GM21786 (cell line): ENCODE data around the gene B4GALT2.

ENCODE experiments used
- ATAC-seq: cut with Tn5 transposase; IDR thresholded peaks from one replicate; pipeline ENCODE4 v1.9.1; 2021; ENCODE audit not compliant: unreplicated experiment

Gene B4GALT2

DNA sequence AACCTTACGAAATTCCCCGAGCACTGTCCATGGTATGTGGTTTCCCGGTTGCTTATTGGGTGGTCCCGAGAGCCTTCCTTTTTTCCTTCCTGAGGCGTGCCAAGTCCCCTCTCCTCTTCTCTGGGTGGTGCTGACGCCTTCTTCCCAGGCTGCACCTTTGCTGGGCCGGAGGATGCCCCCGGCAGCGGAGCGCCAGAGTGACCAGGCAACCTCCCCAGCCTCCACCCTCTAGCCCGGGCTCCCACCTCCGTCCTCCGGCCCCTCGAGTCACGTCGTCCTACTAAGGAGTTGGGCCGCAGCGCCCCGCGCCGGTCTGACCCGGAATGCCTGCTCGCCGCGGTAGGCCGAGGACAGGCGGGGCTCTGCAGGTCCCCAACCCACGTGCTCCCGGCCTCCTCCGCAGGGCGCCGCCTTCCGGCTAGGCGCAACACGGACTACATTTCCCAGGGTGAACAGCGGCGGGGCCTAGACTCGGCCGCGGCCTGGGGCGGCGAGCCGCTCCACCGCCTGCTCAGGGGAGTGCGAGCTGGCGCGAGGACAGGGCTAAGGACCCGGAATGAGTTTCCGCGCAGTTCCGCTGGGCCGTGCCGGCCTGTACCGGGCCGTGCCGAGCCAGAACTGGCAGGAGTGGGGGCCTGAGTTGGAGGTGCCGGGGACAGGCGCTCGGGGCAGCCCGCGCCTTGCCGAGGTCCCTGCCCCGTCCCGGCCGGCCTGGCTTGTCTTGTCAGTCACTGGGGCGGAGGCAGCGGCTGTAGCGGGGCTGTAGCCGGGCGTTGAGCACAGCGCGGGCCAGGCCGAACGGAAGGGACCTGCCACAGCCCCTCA, 32.6 kb upstream of the B4GALT2 start, which contains the start of gene IPO13:
Gene IPO13, plus strand, starts transcription at position 715 of the 825 bp plus-strand sequence. CDS start 651 bp downstream, outside the sequence.
- ATAC-seq, result peak; percentile 90

DNA sequence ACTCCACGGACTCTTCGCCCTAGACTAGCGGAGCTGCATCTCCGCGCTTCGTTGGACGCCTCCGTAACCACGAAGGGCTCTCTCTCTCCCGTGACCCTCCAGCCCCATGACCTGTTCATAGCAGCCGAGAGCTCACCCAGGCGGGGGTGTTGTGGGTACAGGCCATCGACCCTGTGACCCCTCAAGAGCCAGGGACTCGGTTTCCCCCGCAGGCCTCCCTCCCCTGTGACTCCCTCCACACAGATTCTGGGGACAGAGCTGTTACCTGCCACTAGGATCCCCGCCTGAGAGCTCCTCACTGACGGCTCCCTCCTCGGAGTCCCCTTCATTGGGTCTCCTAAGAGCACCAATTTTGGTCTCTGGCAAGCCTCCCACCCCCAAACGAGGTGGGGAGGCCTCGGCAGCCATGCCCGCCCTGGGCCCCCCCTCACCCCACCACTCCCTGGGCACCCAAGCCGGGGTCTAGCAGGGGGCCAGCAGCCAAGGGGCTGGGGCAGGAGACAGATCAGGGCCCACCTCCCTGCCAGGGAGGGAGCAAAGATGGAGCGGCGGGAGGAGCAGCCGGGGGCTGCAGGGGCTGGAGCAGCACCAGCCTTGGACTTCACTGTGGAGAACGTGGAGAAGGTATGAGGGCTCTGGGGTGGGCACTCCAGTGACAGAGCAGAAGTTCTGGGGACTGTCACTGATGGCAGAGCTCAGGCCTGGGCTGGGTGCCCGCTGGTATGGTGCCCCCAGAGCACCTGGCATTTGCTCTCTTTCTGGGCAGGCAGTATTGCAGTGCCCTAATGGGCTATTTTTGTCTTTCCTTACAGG, 31.7 kb upstream of the B4GALT2 start:
- peak; percentile 11 for ATAC-seq

DNA sequence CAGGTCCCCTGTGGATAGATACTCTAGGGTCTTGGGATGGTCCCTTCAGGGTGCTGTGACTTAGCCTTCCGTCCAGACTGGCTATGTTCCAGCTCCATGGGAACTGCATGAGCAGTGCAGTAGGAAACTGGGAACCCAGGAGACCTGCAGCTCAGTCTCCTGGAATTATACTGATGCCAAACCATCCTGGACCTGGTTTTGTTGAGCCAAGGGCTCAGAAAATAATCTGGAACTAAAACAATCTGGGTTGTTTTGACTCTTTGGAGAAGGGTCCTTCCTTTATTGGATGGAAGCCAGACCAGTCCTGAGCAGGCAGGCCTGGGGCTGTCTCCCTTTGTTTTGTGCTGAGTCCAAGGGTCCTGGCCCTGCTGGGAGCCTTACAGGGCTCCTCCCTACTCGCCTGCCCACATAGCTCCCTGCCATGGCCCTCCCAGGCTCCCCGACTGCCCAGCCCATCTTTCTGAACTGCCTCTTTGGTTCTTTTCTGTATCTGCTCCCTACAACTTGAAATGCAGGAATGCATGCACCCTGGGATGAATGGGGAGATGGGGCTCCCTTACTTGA, 31.1 kb upstream of the B4GALT2 start:
- ATAC-seq, result no peak

DNA sequence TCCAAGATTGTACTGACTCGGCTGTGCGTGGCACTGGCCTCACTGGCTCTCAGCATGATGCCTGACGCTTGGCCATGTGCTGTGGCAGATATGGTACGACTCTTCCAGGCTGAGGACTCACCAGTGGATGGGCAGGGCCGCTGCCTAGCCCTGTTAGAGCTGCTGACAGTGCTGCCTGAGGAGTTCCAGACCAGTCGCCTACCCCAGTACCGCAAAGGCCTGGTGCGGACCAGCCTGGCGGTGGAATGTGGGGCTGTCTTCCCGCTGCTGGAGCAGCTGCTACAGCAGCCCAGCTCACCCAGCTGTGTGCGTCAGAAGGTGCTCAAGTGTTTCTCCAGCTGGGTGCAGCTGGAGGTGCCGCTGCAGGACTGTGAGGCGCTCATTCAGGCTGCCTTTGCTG, 29.3 kb upstream of the B4GALT2 start:
- ATAC-seq, result no peak

DNA sequence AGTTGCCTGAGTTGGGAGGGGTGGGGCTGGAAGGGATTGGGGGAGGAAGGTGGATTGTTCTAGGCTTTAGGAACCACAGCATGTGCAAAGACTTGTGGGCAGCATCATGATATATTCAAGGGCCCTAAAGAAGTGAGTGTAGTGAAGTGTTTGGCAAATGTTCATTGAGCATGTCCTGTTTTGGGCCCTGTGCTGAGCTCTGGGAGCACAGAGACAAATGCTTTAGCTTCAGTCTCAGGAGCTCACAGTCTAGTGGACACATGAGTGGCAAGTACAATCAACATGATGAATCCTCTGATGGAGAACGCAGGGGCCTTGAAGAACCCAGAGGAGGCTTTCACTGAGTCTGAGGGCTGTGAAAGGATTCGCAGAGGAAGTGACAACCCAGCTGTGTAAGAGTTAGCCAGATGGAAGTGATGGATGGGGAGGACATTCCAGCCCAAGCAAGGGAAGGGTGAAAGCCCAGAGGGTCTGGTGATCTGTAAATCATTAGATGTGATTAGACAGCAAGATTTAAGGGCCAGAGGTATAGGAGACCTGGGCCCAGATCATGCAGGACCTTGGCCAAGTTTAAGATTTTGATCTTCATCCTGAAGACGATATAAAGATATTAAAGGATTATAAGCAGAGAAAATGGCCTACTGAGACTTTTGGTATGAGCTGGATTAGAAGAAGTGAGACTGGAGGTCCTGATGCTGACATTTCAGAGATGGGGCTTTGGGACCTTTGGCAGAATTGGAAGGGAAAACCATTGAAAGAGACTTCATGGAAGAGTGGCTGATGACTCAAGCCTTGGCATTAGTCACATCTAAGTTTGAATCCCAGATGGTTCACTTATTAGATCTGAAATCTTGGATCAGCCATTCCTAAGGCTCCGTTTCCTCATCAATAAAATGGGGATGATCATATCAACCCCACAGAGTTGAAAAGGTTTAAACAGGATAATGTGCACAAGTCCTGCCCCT, 27.7 kb upstream of the B4GALT2 start:
- no peak for ATAC-seq

DNA sequence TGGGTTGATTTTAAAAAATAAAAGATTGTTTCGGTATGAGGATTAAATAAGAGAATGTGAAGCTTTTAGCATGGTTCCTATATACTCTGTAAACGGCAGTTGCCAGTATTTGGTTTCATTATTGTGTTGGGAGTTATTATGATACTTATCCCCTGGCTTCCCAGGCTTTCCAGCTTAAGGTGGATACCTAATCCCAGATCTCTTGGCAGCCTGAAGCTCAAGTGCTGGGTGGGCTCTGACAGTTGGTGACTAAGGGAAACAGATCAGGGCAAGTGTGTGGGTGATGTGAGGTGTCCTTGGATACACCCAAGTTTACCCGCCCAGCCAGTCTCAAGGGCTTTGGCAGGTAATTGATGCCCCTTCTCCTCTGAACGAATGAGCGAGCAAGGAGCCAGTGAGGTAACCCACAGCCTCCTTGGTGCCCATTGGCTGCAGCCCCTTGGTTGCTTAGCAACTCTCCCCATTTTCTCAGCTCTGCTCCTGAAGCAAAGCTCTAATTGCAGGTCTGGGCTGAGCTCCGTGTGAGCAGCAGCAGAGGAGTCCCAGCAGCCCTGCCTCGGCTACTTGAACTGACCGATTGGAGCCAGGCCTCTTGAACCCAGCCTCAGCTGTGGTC, 26.2 kb upstream of the B4GALT2 start:
- ATAC-seq, result no peak

DNA sequence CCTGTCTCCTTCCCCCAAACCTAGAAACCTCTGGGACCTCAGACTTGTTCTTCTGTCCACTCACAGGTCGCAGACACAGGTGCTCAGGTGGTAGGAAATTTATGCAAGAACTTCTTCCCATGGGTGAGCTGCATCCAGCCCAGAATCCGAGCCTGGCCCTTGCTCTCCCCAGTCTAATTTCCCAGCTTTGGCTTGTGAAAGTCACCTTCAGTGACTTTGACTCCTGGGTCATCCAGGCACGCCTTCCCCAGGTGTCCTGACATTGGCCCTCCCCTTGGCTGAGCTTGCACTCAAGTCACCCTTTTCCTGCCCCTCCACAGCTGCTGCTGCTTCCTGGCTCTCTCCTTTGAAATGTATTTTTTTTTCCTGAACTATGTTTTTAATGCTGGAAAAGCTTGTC, 25.6 kb upstream of the B4GALT2 start:
- ATAC-seq, result no peak

DNA sequence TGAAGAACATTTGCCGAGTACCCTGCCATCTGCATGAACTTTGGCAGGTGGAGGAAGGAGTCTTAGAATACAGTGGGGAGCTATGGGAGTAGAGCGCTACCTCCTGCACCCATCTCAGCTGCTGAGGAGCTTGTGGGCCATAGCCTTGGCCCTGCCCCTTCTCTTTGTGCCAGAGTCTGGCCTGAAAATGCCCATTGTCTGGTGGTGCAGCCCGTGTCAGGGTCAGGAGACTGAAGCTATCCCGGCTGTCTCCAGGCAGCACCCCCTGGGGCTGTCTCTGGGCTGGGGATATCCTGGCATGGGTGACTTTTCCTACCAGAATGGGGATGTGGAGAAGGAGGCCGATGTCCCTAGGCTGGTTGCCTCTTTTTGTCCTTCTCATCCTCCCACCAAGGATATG, 25.0 kb upstream of the B4GALT2 start:
- ATAC-seq, result no peak

DNA sequence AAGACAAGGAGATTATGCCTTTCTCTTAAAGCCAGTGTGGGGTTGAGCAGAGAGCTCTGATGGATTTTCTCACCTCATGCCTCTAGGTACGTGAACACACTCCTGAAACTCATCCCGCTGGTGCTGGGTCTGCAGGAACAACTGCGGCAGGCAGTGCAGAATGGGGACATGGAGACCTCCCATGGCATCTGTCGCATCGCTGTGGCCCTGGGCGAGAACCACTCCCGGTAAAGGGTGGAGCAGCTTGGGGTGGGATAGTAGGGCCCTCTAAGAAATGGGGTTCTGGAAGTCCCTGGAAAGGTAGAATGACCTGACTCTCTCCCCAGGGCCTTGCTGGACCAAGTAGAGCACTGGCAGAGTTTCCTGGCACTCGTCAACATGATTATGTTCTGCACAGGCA, 22.8 kb upstream of the B4GALT2 start:
- ATAC-seq, result no peak

DNA sequence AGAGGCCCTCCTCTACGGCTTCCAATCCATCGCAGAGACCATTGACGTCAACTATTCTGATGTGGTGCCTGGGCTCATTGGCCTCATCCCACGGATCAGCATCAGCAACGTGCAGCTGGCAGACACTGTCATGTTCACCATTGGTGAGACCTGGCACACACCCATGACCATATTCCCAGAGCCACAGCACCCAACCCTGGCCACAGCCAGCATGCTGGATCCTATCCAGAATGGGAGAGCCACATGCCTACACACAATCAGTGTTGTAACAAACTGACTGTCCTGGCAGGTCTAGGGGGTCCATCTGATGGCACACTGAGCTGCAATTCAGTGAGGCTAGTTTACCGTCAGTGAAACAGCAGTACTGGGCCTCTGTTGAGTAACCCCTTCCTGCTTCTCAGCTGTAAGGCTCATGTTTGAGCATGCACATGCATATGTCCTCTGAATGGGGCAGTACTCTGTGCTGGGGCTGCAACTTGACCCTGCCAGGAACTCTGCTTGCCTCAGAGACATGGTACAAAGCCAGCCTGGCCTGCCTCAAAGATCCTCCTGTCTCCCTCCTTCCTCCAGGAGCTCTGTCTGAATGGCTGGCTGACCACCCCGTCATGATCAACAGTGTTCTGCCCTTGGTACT, 21.5 kb upstream of the B4GALT2 start:
- no peak for ATAC-seq

DNA sequence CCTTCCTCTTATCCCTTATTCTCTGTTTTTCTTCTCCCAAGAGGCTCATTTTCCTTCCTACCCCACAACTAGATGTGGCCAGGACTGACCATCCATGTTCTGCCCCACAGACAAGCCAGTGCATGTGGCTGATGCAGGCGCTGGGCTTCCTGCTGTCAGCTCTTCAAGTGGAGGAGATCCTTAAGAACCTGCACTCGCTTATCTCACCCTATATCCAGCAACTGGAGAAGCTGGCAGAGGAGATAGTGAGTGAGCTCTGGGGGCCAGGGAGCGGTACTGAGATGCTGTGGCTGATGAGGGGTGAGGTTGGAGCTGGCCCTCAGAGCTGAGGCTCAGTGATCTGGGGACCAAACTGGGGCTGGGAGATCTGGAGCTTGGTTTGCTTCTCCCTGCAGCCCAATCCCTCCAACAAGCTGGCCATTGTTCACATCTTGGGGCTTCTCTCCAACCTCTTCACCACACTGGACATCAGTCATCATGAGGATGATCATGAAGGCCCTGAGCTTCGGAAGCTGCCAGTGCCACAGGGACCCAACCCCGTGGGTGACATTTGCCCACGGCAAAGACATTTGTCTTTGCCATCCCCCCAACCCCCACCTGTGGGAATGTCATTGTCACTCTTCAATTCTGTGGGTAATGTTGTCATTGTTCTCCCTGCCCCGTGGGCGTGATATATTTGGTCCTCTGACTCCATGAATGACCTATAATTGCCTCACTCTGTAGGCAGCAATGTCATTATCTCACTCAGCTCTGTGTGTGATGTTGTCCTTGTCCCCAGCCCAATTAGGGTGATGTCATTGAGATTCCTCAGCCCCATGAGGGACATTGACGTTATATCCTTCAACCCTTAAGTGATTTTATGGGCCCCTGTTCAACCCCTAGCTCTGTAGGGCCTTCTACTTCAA, 20.4 kb upstream of the B4GALT2 start:
- ATAC-seq, result no peak

DNA sequence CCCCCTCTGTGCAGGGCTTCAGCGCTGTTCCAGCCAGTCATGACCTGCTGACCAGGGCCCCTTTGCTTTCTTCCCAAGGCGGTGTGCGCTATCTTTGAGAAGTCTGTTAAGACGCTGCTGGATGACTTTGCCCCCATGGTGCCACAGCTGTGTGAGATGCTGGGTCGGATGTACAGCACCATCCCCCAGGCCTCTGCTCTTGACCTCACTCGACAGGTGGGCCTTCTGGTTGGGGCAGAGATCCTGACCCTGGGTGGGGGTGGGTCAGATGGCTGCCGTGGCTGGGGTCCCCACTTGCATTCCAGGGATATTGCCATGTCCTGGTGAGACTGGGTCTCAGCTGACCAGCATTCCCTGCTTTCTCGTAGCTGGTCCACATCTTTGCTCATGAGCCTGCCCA, 18.2 kb upstream of the B4GALT2 start:
- no peak for ATAC-seq

DNA sequence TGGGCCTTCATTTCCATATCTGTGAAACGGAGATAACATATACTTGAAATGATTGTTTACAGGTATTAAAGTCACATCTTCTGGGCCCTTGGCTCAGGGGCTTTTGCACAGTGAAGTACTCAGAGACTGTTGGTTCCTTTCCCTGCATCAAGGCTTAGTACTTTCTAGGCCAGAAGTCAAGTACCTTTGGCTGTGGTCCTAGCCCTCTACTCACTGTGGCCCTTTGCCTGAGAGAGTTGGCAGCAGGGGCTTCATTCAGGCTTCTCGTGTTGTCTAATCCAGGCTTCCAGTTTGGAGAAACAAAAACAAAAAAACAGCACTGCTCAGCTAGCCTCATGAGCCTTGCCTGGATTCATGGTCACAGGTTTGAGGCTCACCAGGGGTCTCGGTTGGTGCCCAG, 17.3 kb upstream of the B4GALT2 start:
- ATAC-seq, result no peak

DNA sequence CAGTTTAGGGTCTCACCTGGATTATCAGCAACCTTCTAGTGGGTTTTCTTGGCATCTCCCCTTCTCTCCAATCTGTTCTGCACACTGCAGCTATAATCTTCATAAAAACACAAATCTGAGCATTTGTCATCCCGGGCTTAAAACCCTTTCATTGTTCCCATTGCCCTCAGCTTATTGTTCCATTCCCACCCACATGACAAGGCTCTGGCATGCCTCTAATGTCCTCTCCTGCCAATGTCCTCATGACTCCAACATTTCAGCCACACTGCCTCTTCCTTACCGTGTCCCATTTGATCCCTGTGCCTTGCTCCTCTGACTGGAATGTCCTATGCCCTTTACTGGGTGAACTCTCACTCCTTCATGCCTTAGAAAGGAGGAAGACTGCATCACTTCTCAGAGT, 16.7 kb upstream of the B4GALT2 start:
- no peak for ATAC-seq

DNA sequence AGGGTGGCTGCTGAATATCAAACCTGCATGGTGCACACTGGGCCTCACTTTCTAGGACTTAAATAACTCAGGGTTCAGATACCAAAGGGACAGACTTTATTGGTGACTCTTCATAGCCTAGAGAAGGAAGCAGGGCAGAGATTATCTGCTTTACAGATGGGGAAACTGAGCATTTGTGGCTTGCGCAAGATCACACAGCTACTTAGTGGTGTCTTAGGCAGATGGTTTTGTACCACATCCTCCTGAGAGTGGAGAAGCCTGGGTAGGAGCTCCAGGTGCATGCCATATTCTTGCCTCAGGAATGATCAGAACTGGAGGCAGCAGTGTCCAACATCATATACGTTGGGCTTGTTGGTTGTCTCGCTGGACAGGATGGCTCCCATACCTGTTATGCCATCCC, 16.0 kb upstream of the B4GALT2 start:
- ATAC-seq, result no peak

DNA sequence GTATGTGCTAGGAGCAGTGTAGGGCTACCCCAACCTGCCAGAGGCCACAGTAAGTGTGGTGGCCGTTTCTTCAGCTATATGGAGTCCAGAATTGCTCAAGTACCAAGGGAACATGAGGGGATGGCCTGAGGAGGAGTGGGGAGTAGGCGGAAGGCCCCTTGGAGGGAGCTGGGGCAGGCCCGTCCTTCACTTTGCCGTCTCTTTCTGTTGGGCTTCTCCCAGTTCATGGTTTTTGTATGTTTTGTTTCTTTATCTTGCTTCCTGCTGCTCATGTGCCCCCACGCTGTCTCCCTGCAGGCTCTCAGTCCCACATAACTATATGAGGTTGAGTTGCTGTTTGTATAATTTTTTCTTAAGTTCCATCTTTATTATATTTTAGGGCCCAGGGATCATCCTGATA, 15.1 kb upstream of the B4GALT2 start:
- no peak for ATAC-seq

DNA sequence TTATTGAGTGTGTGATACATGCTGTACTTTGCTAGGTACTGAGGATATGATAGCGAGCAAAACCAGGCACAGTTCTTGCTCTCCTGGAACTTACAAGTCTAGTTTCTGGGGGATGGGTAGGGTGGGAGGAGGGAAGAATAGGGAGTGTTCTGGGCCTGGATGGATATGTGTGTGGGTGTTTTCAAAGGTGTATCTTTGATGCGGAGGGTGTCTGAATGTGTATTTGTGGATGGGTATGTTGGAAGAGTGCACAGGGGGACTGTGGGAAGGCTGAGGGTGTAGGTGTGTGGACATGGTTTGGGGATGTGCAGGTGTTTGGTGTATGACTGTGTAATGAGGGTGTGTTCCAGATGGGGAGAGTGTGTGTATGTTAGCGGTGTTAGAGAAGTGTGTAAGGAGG, 13.7 kb upstream of the B4GALT2 start:
- no peak for ATAC-seq

DNA sequence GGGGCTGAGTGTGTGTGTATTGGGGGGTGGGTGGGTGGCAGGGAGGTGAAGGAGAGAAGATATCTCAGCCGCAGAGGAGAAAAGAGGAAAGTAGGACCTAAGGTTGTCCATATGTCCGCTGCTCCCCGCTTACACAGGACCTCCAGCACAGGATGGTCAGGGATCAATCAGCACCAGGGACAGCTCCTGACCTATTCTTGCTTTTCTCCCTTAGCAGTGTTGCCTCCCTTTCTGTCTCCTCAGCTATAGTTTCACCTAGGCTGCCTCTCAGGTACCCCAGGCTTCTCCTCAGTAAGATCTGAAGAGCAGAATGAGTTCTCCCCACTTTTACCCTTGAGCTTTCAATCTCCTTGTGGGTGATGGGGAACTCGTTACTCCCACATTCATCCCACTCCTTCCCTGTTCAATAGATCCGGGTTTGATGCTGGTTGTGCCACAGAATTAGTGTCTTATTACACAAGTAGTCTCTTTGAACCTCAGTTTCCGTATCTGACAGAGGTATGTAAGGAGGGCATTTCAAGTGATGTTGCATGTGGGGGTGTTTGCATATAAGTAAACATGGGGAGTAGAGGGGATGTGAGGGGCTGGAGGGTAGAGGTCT, 10.6 kb upstream of the B4GALT2 start:
- no peak for ATAC-seq

DNA sequence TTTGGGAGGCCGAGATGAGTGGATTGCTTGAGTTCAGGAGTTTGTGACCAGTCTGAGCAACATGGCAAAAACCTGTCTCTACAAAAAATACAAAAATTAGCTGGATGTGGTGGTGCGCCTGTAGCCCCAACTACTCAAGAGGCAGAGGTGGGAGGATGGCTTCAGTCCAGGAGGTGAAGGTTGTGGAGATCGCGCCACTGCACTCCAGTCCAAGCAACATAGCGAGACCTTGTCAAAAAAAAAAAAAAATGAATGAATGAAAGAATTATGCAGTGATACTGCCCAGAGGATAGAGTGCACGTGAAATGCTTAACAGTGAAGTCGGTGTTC, 9.6 kb upstream of the B4GALT2 start:
- ATAC-seq, result no peak
